Vagina (tissue), 2 donors: ENCODE results near the gene SLC5A6.

Experiments
- POLR2A ChIP-seq, 2 donors: fragments of 450-650 bp; IDR thresholded peaks; one replicate each; pipeline ENCODE4 v1.6.1; 2017; ENCODE audit warnings: antibody characterized with exemption in 2 of 2, mild to moderate bottlenecking in 2 of 2, moderate library complexity in 2 of 2
- POLR2AphosphoS5 ChIP-seq, 2 donors: sonication (generic); formaldehyde crosslinking; IDR thresholded peaks; one replicate each; pipeline ENCODE4 v1.9.0; 2017; ENCODE audit warnings: antibody characterized with exemption in 2 of 2, mild to moderate bottlenecking in 2 of 2, low read depth in 1 of 2; ENCODE audit not compliant: insufficient read depth in 1 of 2
- TF ChIP-seq, protein P1 (sequence below), 3 experiments: fragments of 450-650 bp in 2 of 3; fragments of 200-600 bp in 1 of 3; sonication (generic) in 1 of 3; IDR thresholded peaks; one replicate each; pipeline ENCODE4 v1.5.1; 2017 to 2019; ENCODE audit warnings: antibody characterized with exemption in 3 of 3, mild to moderate bottlenecking in 2 of 3, moderate library complexity in 2 of 3

DNA sequence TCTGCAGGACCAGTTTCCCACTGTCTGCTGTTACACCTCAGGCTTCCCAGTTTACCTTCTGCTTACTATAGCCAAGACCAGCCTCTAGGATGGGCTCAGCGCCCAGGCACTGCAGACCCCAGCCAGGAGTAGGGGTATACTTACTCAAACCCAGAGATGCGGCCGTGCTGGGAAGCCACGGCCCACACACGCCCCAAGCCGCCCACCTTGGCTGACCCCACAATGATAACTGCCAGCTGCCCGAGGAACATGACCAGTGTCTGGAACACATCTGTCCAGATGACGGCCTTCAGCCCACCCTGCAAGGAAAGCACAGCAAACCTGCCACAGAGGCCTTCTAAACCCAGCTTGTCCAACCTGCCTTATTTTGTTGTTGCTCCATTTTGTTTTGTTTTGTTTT lies 6.9 kb downstream of the SLC5A6 start:
- TF ChIP-seq, protein P1, sequence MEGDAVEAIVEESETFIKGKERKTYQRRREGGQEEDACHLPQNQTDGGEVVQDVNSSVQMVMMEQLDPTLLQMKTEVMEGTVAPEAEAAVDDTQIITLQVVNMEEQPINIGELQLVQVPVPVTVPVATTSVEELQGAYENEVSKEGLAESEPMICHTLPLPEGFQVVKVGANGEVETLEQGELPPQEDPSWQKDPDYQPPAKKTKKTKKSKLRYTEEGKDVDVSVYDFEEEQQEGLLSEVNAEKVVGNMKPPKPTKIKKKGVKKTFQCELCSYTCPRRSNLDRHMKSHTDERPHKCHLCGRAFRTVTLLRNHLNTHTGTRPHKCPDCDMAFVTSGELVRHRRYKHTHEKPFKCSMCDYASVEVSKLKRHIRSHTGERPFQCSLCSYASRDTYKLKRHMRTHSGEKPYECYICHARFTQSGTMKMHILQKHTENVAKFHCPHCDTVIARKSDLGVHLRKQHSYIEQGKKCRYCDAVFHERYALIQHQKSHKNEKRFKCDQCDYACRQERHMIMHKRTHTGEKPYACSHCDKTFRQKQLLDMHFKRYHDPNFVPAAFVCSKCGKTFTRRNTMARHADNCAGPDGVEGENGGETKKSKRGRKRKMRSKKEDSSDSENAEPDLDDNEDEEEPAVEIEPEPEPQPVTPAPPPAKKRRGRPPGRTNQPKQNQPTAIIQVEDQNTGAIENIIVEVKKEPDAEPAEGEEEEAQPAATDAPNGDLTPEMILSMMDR (IDR thresholded peaks at IDR 0.05), result no peak
- TF ChIP-seq POLR2AphosphoS5 (IDR thresholded peaks at IDR 0.05; ENCODE audit: insufficient read depth in 1 of 2, low read depth in 1 of 2) (no peak), POLR2A (IDR thresholded peaks at IDR 0.05) (no peak)
